Mucosa of stomach (tissue), 1 donor: ENCODE results near the gene GTF2F2.

Experiments
- H3K27me3 ChIP-seq: one replicate; pipeline ENCODE4 v1.7.0; 2013; ENCODE audit warnings: mild to moderate bottlenecking, low read length; ENCODE audit not compliant: control insufficient read depth, insufficient read depth
- H3K36me3 ChIP-seq: one replicate; pipeline ENCODE4 v1.7.0; 2013; ENCODE audit warnings: low read length; ENCODE audit not compliant: control insufficient read depth, insufficient read depth
- H3K4me1 ChIP-seq: one replicate; pipeline ENCODE4 v1.7.0; 2013; ENCODE audit warnings: mild to moderate bottlenecking, low read length; ENCODE audit not compliant: control insufficient read depth, insufficient read depth
- H3K4me3 ChIP-seq: one replicate; pipeline ENCODE4 v1.7.0; 2013; ENCODE audit warnings: low read length
- H3K9ac ChIP-seq: one replicate; pipeline ENCODE4 v1.7.0; 2013; ENCODE audit warnings: mild to moderate bottlenecking, low read length, moderate library complexity
- H3K9me3 ChIP-seq: one replicate; pipeline ENCODE4 v1.7.0; 2013; ENCODE audit warnings: mild to moderate bottlenecking, low read length, moderate library complexity; ENCODE audit not compliant: control insufficient read depth
- donor health status: Pancreatic carcinoma.

The GTF2F2 gene

DNA sequence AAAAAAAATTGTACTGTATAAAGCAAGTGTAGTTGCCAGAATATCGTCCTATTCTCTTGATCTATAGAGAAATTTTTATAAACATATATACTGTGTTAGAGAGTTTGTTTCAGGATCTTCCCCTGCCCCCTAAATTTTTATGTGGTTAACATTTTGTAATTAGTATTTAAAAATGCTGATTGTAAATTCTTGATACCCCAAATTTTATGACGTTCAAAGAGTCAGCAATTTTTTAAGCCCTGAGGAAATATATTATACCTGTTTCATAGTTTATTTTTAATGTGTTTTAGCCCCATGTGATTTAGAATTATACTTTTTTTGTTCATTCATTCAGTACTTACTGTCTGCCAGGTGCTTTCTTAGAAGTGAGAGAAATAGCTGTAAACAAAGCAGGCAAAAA lies 87.8 kb downstream of the GTF2F2 start:
- no peaks in the 10 kb centered on the region for H3K9me3 ChIP-seq
- no peaks in the 10 kb centered on the region for H3K27me3 ChIP-seq
- H3K36me3 ChIP-seq: no peaks in the 10 kb centered on the region
- peaks cover 6% of the 10 kb centered on the region for H3K4me1 ChIP-seq
- no peak overlapping the region for H3K4me3 ChIP-seq
- no peak overlapping the region for H3K9ac ChIP-seq

- no peak overlapping the region for H3K9ac ChIP-seq
- H3K36me3 ChIP-seq: no peaks in the 10 kb centered on the region
- H3K27me3 ChIP-seq: no peaks in the 10 kb centered on the region
- H3K9me3 ChIP-seq: no peaks in the 10 kb centered on the region
- H3K4me3 ChIP-seq: no peak overlapping the region
- peaks cover 6% of the 10 kb centered on the region for H3K4me1 ChIP-seq
These were observed 88.9 kb downstream of the GTF2F2 start for GRCh38 chr13:45209229-45209628.

- Histone ChIP-seq H3K9ac (no peak overlapping the region), H3K4me1 (no peaks in the 10 kb centered on the region), H3K27me3 (no peaks in the 10 kb centered on the region), H3K4me3 (no peak overlapping the region), H3K9me3 (no peaks in the 10 kb centered on the region), H3K36me3 (no peaks in the 10 kb centered on the region)
These were observed 95.2 kb downstream of the GTF2F2 start for GRCh38 chr13:45215392-45216077.

GRCh38 chr13:45216193-45216592 lies 95.9 kb downstream of the GTF2F2 start:
- Histone ChIP-seq H3K4me1 (no peaks in the 10 kb centered on the region), H3K9ac (no peak overlapping the region), H3K4me3 (no peak overlapping the region), H3K36me3 (no peaks in the 10 kb centered on the region), H3K9me3 (no peaks in the 10 kb centered on the region), H3K27me3 (no peaks in the 10 kb centered on the region)

DNA sequence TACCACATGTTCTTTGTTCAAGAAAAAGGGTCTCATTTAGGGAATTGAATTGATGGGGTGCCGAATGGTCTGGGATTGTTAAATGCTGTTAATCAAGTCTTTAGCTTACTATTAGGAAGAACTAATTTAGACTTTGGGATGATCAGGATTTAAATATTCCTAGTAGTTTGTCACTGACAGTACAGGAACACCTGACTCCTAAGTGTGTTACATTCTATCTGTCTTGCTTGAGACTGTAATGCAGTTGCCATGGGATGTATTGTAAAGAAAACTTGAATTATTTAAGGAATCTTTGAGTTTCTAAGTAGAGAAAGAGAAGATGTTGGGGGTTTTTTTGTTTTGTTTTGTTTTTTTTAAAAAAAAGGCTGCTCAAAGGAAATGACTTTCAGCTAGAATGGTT lies 98.4 kb downstream of the GTF2F2 start:
- no peaks in the 10 kb centered on the region for H3K9me3 ChIP-seq
- no peaks in the 10 kb centered on the region for H3K4me1 ChIP-seq
- no peak overlapping the region for H3K9ac ChIP-seq
- no peaks in the 10 kb centered on the region for H3K27me3 ChIP-seq
- H3K4me3 ChIP-seq: no peak overlapping the region
- H3K36me3 ChIP-seq: no peaks in the 10 kb centered on the region

- H3K9me3 ChIP-seq: no peaks in the 10 kb centered on the region
- no peak overlapping the region for H3K4me3 ChIP-seq
- no peaks in the 10 kb centered on the region for H3K36me3 ChIP-seq
- H3K27me3 ChIP-seq: no peaks in the 10 kb centered on the region
- H3K9ac ChIP-seq: no peak overlapping the region
- H3K4me1 ChIP-seq: no peaks in the 10 kb centered on the region
These were observed 99.0 kb downstream of the GTF2F2 start for GRCh38 chr13:45219123-45219891.

DNA sequence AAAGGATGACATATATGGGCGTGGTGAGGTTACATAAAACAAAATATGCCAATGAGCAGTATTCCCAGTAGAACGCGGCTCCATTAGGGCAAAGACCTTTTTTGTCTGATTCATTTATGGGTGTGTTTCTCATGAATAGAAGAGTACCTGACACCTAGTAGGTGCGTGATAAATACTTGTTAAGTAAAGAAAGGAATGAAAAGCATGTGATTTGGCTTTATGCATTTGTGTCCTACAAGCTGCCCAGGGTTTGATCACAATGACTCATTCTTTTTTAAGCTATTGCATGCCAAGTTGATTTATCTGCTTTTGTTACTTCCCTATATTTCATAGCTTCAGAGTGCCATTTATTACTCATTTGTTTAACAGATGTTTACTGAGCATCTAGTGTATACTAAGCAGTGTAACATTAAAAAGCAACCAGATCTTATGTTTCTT lies 99.6 kb downstream of the GTF2F2 start:
- no peaks in the 10 kb centered on the region for H3K4me1 ChIP-seq
- H3K9ac ChIP-seq: no peak overlapping the region
- no peaks in the 10 kb centered on the region for H3K27me3 ChIP-seq
- H3K9me3 ChIP-seq: no peaks in the 10 kb centered on the region
- H3K4me3 ChIP-seq: no peak overlapping the region
- H3K36me3 ChIP-seq: no peaks in the 10 kb centered on the region

DNA sequence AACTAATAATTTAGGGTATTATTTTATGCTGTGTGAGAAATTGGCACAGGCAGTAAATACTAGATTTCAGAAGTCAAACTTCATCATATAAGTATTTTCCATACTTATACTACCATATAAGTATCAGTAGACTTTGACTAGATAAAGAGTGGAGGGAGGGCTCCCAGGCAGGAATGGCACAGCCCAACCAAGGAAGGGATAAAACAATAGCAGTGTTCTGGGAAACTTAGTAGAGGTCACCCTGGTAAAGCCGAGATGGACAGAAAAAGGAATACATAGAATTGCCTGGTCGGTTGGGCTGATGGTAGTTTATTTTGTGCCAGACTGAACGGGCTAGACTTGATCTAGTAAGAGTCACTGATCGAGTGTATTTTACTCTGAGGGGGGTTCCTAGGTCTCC lies 100.1 kb downstream of the GTF2F2 start:
- H3K4me1 ChIP-seq: no peaks in the 10 kb centered on the region
- no peaks in the 10 kb centered on the region for H3K9me3 ChIP-seq
- no peak overlapping the region for H3K9ac ChIP-seq
- H3K27me3 ChIP-seq: no peaks in the 10 kb centered on the region
- no peaks in the 10 kb centered on the region for H3K36me3 ChIP-seq
- no peak overlapping the region for H3K4me3 ChIP-seq

GRCh38 chr13:45222516-45222915 lies 102.2 kb downstream of the GTF2F2 start:
- Histone ChIP-seq H3K4me3 (no peak overlapping the region), H3K36me3 (no peaks in the 10 kb centered on the region), H3K27me3 (no peaks in the 10 kb centered on the region), H3K9ac (no peak overlapping the region), H3K4me1 (no peaks in the 10 kb centered on the region), H3K9me3 (no peaks in the 10 kb centered on the region)

DNA sequence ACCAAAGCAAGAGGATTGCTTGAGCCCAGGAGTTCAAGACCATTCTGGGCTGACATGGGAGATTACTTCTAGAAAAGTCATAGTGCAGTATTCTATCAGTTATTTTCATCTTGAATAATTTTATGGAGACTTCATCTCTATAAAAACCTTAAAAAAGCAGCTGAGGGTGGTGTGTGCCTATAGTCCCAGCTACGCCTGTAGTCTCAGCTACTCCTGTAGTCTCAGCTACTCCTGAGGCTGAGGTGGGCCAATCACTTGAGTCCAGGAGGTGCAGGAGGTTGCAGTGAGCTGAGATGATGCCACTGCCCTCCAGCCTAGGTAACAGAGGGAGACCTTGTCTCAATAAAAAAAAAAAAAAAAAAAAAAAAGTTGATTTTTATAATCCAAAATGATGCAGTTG lies 102.6 kb downstream of the GTF2F2 start:
- H3K4me1 ChIP-seq: no peaks in the 10 kb centered on the region
- no peaks in the 10 kb centered on the region for H3K36me3 ChIP-seq
- H3K9me3 ChIP-seq: no peaks in the 10 kb centered on the region
- no peak overlapping the region for H3K9ac ChIP-seq
- no peaks in the 10 kb centered on the region for H3K27me3 ChIP-seq
- H3K4me3 ChIP-seq: no peak overlapping the region

DNA sequence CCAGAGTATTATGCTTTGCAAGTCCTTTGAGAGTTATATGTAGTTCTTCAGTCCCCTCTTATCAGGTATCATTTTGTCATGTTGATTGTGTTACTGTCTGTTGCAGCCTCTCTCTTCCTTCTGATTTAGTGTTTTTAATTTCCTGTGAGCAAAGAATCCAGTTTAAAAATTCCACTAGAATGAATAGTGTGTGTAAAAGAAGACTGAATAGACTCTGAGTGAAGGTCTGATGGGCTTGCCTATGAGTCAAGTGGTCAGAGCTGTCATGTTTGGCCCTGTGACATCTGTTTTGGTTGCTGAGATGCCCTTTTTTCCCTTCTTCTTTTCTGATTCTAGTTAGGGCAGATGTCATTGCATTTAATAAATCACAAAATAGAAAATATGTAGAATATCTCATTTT lies 103.9 kb downstream of the GTF2F2 start:
- no peak overlapping the region for H3K9ac ChIP-seq
- H3K4me1 ChIP-seq: no peaks in the 10 kb centered on the region
- H3K27me3 ChIP-seq: no peaks in the 10 kb centered on the region
- H3K9me3 ChIP-seq: no peaks in the 10 kb centered on the region
- H3K4me3 ChIP-seq: no peak overlapping the region
- no peaks in the 10 kb centered on the region for H3K36me3 ChIP-seq

DNA sequence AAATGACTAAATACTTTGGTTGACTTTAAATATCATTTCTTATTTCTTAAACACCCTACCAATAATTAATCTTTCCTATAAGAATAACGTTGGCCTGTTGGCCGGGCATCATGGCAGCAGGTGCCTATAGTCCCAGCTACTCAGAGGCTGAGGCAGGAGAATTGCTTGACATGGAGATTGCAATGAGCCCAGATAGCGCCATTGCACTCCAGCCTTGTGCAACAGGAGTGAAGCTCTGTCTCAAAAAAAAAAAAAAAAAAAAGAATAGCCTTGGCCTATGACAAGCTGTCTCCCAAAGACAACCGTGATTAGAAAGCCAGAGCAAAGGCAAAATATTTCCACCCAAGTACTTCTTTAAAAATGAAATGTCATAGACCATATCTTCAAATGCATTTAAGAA lies 105.1 kb downstream of the GTF2F2 start:
- no peaks in the 10 kb centered on the region for H3K9me3 ChIP-seq
- no peaks in the 10 kb centered on the region for H3K4me1 ChIP-seq
- no peak overlapping the region for H3K4me3 ChIP-seq
- no peaks in the 10 kb centered on the region for H3K27me3 ChIP-seq
- H3K9ac ChIP-seq: no peak overlapping the region
- H3K36me3 ChIP-seq: no peaks in the 10 kb centered on the region
